ENCODE data around the gene EFNA5. TPM values are rescaled to one million over a fixed set of nuclear protein-coding genes. Genes with fewer than 3 reads are reported as not detected.

The EFNA5 gene
- total RNA-seq, 4 donors from 2014 or later, result 1.2 to 22.7 (median 9.4) TPM

DNA sequence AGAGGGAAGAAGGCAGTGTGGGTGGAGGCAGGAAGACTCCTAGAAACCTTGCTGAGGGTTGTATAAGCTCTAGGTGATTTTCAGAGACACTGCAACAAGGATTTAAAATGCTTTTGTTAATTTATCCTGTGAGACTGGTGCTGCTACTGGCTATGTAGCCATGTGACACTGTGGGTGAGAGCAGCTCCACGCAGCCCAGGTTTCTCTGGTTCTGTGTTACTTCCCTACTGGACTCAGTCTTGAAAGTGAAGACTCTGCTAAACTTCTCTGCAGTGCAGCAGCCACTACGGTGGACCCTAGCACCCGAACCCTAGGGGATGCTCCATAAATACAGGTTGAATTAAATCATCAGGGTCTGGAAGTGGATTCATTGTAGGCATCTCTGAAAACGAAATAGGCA lies 25.8 kb upstream of the EFNA5 start:
- H3K36me3 ChIP-seq, result no peaks in the 10 kb centered on the region
- TF ChIP-seq, protein P1, sequence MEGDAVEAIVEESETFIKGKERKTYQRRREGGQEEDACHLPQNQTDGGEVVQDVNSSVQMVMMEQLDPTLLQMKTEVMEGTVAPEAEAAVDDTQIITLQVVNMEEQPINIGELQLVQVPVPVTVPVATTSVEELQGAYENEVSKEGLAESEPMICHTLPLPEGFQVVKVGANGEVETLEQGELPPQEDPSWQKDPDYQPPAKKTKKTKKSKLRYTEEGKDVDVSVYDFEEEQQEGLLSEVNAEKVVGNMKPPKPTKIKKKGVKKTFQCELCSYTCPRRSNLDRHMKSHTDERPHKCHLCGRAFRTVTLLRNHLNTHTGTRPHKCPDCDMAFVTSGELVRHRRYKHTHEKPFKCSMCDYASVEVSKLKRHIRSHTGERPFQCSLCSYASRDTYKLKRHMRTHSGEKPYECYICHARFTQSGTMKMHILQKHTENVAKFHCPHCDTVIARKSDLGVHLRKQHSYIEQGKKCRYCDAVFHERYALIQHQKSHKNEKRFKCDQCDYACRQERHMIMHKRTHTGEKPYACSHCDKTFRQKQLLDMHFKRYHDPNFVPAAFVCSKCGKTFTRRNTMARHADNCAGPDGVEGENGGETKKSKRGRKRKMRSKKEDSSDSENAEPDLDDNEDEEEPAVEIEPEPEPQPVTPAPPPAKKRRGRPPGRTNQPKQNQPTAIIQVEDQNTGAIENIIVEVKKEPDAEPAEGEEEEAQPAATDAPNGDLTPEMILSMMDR (IDR thresholded peaks at IDR 0.05), result no peak
- TF ChIP-seq POLR2A (IDR thresholded peaks at IDR 0.05), result no peak
- H3K4me1 ChIP-seq, result no peaks in the 10 kb centered on the region
- no peaks in the 10 kb centered on the region for H3K27me3 ChIP-seq
- no peak overlapping the region for H3K4me3 ChIP-seq
- no peak for DNase-seq
- H3K9me3 ChIP-seq, result no peaks in the 10 kb centered on the region
- H3K27ac ChIP-seq, result no peak overlapping the region
- intact Hi-C loops (cut with DNase I; ENCODE audit: low total_unique reads), result no loop called here

DNA sequence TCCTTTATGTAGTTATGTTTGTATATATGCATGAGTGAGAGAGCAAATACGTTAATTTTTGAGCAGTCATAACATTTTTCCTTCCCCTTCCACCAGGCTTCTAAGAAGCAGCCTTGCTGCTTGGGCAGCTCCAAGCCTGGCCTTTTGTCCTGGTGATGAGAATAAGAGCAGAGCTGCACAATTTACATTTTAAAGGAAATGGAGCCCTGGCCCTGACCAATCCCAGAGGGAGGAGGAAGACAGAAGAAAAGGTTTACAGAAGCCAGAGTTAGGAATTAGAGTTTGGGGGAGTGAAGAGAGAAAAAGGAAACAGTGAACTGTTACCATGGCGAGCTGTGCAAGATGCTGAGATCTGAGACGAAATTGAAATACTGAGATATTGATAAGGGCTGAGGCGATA lies 25.3 kb upstream of the EFNA5 start:
- no peaks in the 10 kb centered on the region for H3K36me3 ChIP-seq
- no peak overlapping the region for H3K4me3 ChIP-seq
- no peak for TF ChIP-seq POLR2A (IDR thresholded peaks at IDR 0.05)
- TF ChIP-seq, protein P1 (IDR thresholded peaks at IDR 0.05), result no peak
- no peaks in the 10 kb centered on the region for H3K27me3 ChIP-seq
- H3K27ac ChIP-seq, result no peak overlapping the region
- intact Hi-C loops (cut with DNase I; ENCODE audit: low total_unique reads), result no loop called here
- no peak for DNase-seq
- no peaks in the 10 kb centered on the region for H3K9me3 ChIP-seq
- no peaks in the 10 kb centered on the region for H3K4me1 ChIP-seq

DNA sequence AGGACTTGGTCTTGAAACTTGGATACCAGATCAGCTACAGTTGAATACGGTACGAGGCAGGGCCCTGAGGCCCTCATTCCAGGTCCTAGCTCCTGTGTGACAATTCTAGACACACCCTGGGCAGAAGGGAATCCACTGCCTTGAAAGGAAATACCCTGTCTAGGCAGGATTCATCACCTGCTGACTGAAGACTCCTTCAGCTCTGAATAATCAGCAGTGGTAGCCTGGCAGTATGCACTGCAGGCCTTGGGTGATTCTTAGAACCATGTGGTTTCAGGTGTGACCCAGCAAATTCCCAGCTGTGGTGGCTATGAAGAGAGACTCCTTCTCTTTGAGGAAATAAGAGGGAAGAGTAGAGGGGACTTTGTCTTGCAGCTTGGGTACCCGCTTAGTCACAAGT lies 17.2 kb upstream of the EFNA5 start:
- no peak overlapping the region for H3K27ac ChIP-seq
- no peaks in the 10 kb centered on the region for H3K36me3 ChIP-seq
- no peaks in the 10 kb centered on the region for H3K27me3 ChIP-seq
- intact Hi-C loops (cut with DNase I; ENCODE audit: low total_unique reads), result no loop called here
- no peaks in the 10 kb centered on the region for H3K9me3 ChIP-seq
- H3K4me1 ChIP-seq, result no peaks in the 10 kb centered on the region
- no peak for TF ChIP-seq POLR2A (IDR thresholded peaks at IDR 0.05)
- TF ChIP-seq, protein P1 (IDR thresholded peaks at IDR 0.05), result no peak
- DNase-seq, result no peak
- H3K4me3 ChIP-seq, result no peak overlapping the region

DNA sequence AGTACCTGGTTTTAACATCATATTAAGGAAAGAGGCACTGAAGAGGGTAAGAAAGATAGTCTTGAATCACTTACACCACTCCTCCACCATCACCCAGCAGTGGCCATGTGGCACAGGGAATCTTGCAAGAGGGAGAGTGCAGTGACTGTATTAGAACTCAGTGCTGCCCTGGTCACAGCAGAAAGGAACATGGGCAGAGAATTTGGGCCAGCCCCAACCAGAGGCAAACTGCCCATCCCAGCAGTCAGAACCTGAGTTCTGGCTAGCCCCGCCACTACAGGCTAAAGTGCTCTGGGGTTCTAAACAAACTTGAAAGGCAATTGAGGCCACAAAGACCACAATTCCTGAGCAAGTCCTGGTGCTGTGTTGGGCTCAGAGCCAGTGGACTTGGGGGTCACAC lies 16.7 kb upstream of the EFNA5 start:
- no peak overlapping the region for H3K4me3 ChIP-seq
- DNase-seq, result no peak
- no peaks in the 10 kb centered on the region for H3K36me3 ChIP-seq
- H3K27ac ChIP-seq, result no peak overlapping the region
- TF ChIP-seq, protein P1 (IDR thresholded peaks at IDR 0.05), result no peak
- no peak for TF ChIP-seq POLR2A (IDR thresholded peaks at IDR 0.05)
- no peaks in the 10 kb centered on the region for H3K27me3 ChIP-seq
- no peaks in the 10 kb centered on the region for H3K9me3 ChIP-seq
- intact Hi-C loops (cut with DNase I; ENCODE audit: low total_unique reads), result no loop called here
- no peaks in the 10 kb centered on the region for H3K4me1 ChIP-seq

DNA sequence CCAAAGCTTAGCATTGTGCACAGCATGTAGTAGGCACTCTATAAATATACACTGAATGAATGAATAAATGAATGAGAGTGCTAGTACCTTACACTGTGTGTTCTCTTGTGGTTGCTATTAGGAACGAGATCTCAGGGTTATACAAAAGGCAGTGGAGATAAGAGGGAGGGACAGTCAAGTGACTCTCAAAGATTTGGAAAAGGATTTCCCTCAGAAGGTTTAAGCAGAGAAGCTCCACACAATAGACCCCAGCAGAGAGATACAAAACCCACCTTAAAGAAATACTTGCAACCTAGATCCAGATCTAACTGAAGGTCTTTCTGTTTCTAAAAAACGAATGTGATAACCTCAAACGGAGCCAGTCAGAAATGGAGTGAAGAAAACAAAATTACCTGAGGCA lies 11.8 kb upstream of the EFNA5 start:
- Histone ChIP-seq H3K9me3 (no peaks in the 10 kb centered on the region), H3K4me3 (no peak overlapping the region), H3K27ac (no peak overlapping the region), H3K4me1 (no peaks in the 10 kb centered on the region), H3K27me3 (no peaks in the 10 kb centered on the region), H3K36me3 (no peaks in the 10 kb centered on the region)
- intact Hi-C loops (cut with DNase I; ENCODE audit: low total_unique reads), result no loop called here
- TF ChIP-seq, protein P1 (IDR thresholded peaks at IDR 0.05), result no peak
- no peak for TF ChIP-seq POLR2A (IDR thresholded peaks at IDR 0.05)
- no peak for DNase-seq

Data from uterus (tissue), 4 donors.